K562 (cell line): Measurements from ENCODE around the gene VWA3B.

Experiments used
- ATF1 ChIP-seq, 2 experiments: fragments of 450-650 bp in 1 of 2; IDR thresholded peaks; 2 replicates each; pipeline ENCODE4 v1.6.1; 2016; ENCODE audit warnings: missing compliant biosample characterization in 1 of 2, missing genetic modification characterization in 1 of 2
- BHLHE40 ChIP-seq: IDR thresholded peaks from 2 replicates; pipeline ENCODE4 v1.6.1; 2011; ENCODE audit warnings: low read length, improper control_type of control experiment
- CHCHD3 ChIP-seq: fragments of 250-450 bp; sonication (Bioruptor Pico); IDR thresholded peaks from 2 replicates; pipeline ENCODE4 v2.1.2; 2022; ENCODE audit warnings: mild to moderate bottlenecking
- CTCF ChIP-seq, 3 experiments: IDR thresholded peaks in 2 of 3; conservative IDR thresholded peaks in 1 of 3; 2 replicates each; pipeline ENCODE4 v1.5.1; 2011 to 2012; ENCODE audit warnings: low read length in 3 of 3, mild to moderate bottlenecking in 3 of 3, control low read depth in 2 of 3, improper control_type of control experiment in 1 of 3, inconsistent platforms in 1 of 3, low read depth in 1 of 3, mixed read lengths in 1 of 3, moderate library complexity in 1 of 3; ENCODE audit not compliant: insufficient read depth in 2 of 3
- DPF2 ChIP-seq: fragments of 450-650 bp; IDR thresholded peaks from 2 replicates; pipeline ENCODE4 v1.6.1; 2016
- HBP1 ChIP-seq: fragments of 450-650 bp; formaldehyde crosslinking; IDR thresholded peaks from 2 replicates; pipeline ENCODE4 v1.4.0; 2022; ENCODE audit warnings: missing genetic modification characterization
- NCOA2 ChIP-seq, 2 experiments: fragments of 450-650 bp; IDR thresholded peaks; 2 replicates each; pipeline ENCODE4 v1.6.1; 2018; ENCODE audit warnings: mild to moderate bottlenecking in 2 of 2, moderate library complexity in 1 of 2; ENCODE audit not compliant: partially characterized antibody in 2 of 2
- POLR2AphosphoS2 ChIP-seq: IDR thresholded peaks from 2 replicates; pipeline ENCODE4 v1.6.1; 2012; ENCODE audit warnings: low read length, improper control_type of control experiment
- ZKSCAN1 ChIP-seq: fragments of 150-350 bp; IDR thresholded peaks from 2 replicates; pipeline ENCODE4 v1.6.1; 2016; ENCODE audit warnings: low read depth, low read length
- TF ChIP-seq, protein P1 (sequence below): fragments of 450-650 bp; formaldehyde crosslinking; IDR thresholded peaks from 2 replicates; pipeline ENCODE4 v1.4.0; 2020; ENCODE audit warnings: mild to moderate bottlenecking, moderate library complexity
- TF ChIP-seq, protein P2 (sequence below): sonication (generic); formaldehyde crosslinking; IDR thresholded peaks from 2 replicates; pipeline ENCODE4 v1.9.0; 2022; ENCODE audit warnings: mild to moderate bottlenecking, missing genetic modification reagents

DNA sequence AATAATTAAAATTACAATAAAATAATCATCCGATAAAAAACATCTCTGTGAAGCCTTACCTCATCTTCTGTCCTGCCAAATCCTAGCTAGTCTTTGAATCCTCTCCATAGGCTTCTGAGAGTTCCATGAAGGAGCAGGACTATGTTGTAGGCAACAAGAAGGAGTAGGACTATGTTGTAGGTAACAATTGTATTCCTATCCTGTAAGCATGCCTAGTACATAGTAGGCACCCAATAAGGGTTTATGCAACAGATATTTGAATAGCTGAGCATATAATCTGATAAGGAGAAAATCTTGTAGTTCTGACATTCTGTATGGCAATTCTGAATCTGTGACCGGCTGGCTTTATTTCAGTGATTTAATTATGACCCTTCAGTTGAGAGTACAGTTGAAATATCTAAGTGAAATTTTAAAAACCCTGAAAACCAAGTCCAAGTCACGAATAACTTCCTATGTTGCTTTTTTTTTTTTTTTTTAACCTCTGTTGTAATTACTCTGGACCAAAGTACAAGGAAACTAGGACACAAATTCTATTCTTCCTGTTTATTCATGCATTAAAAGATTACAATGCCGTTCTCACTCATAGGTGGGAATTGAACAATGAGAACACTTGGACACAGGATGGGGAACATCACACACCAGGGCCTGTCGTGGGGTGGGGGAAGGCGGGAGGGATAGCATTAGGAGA, 27.8 kb downstream of the VWA3B start:
- TF ChIP-seq, protein P1, sequence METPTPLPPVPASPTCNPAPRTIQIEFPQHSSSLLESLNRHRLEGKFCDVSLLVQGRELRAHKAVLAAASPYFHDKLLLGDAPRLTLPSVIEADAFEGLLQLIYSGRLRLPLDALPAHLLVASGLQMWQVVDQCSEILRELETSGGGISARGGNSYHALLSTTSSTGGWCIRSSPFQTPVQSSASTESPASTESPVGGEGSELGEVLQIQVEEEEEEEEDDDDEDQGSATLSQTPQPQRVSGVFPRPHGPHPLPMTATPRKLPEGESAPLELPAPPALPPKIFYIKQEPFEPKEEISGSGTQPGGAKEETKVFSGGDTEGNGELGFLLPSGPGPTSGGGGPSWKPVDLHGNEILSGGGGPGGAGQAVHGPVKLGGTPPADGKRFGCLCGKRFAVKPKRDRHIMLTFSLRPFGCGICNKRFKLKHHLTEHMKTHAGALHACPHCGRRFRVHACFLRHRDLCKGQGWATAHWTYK (CRISPR knock-in tag): no peak
- TF ChIP-seq ATF1 (CRISPR knock-in tag; IDR thresholded peaks at IDR 0.05) (no peak), ATF1 (tag; IDR thresholded peaks at IDR 0.05) (no peak), CTCF (IDR thresholded peaks at IDR 0.05 in 2 of 3, conservative IDR thresholded peaks at IDR 0.05 in 1 of 3; ENCODE audit: insufficient read depth in 2 of 3, low read depth in 1 of 3, low read length in 3 of 3) (no peak), ZKSCAN1 (no peak), BHLHE40 (no peak), POLR2AphosphoS2 (no peak), HBP1 (CRISPR knock-in tag) (no peak), DPF2 (no peak), CHCHD3 (CRISPR knock-in tag) (no peak), NCOA2 (IDR thresholded peaks at IDR 0.05; ENCODE audit: partially characterized antibody in 2 of 2) (no peak)
- TF ChIP-seq, protein P2, sequence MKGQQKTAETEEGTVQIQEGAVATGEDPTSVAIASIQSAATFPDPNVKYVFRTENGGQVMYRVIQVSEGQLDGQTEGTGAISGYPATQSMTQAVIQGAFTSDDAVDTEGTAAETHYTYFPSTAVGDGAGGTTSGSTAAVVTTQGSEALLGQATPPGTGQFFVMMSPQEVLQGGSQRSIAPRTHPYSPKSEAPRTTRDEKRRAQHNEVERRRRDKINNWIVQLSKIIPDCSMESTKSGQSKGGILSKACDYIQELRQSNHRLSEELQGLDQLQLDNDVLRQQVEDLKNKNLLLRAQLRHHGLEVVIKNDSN (CRISPR knock-in tag): no peak
